ENCODE measurements around the gene ELAVL1. TPM values are rescaled to one million over a fixed set of nuclear protein-coding genes. Genes with fewer than 3 reads are reported as not detected.
"Not testable (repeated sequence)": the region's sequence is repeated elsewhere in the genome, so short reads cannot be mapped to it uniquely, and the experiment has no call there.

ELAVL1 gene
- polyA plus RNA-seq, 4 donors: 66.7 to 94.5 (median 85.1) TPM

GRCh38 chr19:7943444-7944176 lies 61.8 kb downstream of the ELAVL1 start, which contains the start of gene TIMM44:
Gene TIMM44 (minus strand): TSS chr19:7943666. CDS start chr19:7943651, 15 bp downstream.
- peak; percentile 95 to 99 (median 98) for DNase-seq (ENCODE audit: low read depth in 4 of 4, low spot score in 3 of 4)

DNA sequence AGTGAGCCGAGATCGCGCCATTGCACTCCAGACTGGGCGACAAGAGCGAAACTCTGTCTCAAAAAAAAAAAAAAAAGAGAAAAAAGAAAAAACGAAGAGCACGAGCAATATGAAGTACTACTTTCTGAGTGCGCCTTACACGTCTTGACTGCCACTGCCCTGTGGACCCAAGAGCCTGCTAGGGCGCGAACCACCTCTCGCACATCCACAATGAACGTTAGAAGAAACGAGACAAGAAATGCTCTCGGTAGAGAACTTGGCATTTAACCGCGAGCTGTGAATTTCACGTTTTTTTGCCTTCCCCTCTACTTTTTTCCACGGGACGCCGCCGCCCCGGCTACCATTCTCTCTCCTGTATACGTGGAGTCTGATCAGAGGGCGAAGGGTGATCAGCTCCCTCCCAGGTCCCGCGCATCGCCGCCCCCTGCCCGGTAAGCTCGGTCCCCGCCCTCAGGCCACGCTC lies 62.4 kb downstream of the ELAVL1 start:
- no peak for DNase-seq (ENCODE audit: low read depth in 4 of 4, low spot score in 3 of 4)

GRCh38 chr19:7941895-7942596 lies 63.4 kb downstream of the ELAVL1 start:
- DNase-seq (ENCODE audit: low read depth in 4 of 4, low spot score in 3 of 4): no peak

DNA sequence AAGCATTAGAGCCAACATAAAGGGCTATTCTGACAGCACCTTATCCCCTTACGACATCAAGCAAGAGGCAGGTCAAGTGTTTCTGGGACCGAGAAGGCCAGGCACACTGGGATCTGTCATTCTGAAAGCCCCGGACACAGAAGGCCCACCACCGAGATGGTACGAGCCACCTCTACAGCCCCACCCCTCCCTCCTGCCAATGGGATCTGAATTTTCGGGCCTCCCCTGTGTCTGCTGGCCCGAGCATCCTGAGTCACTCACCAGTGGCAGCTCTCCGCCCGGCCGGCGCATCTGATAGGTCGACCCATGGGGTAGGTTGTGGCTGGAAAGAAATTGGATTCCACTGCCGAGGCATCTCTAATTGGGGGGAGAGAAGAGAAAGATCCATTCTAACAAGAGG lies 64.6 kb downstream of the ELAVL1 start:
- DNase-seq (ENCODE audit: low read depth in 4 of 4, low spot score in 3 of 4): no peak

DNA sequence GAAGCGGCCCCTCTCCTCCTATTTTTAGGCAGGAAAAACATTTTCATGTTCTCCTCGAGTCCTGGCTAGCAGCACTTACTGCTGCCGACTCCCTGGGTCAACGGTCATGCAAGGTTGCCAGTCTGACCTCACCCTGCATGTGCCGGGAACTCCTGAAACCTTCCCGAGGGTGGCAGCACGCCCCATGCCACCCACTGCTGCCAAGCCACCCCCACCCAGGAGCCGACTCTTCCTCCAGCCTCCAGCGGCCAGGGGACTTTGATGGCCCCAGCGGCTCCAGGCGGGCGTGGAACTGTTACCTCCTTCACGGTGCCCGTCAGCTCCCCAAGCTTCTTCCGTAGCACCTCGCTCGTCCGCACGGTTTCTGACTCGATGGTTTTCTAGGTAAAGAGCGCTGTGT lies 70.7 kb downstream of the ELAVL1 start:
- DNase-seq (ENCODE audit: low read depth in 4 of 4, low spot score in 3 of 4): no peak

DNA sequence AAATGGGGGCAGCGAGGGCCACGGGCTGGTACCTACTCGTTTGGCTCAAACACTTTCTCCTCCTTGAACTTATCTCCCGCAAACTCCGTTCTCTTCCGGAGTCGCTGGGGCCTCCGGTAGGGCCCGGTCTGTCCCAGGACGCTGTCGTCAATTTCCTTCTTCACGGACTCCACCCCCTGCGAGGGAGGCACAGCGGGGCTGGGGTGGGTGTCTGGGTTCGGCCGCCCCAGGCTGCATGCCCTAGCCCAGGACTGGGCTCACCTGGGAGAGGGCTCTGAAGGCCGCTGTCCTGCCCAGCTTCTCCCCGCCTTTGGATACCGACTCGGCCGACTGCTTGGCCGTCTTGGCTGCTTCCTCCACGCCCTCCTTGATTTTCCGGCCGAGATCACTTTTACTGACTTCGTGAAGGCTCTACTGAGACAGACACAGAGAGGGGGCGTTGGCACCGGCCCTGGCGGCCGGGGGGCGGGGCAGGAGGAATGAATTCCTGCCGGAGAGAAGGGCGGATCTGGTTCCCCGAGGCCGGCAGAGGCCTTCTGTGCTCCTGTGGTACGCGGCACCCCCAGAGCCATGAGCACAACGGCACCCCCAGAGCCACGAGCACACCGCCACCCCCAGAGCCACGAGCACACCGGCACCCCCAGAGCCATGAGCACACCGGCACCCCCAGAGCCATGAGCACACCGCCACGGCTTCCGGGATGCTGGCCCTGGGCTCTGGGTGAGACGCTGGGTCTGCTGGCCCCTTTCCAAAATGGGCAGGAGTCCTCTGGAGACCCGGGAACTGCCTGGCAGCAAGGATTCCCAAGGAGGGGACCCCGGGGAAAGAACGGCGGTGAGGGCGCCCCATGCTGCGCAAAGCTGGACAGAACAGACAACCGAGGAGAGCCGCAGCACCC lies 71.4 kb downstream of the ELAVL1 start:
- no peak for DNase-seq (ENCODE audit: low read depth in 4 of 4, low spot score in 3 of 4)

- DNase-seq (ENCODE audit: low read depth in 4 of 4, low spot score in 3 of 4): no peak
These were observed 72.0 kb downstream of the ELAVL1 start for GRCh38 chr19:7933411-7933810.

- no peak for DNase-seq (ENCODE audit: low read depth in 4 of 4, low spot score in 3 of 4)
These were observed 72.5 kb downstream of the ELAVL1 start for GRCh38 chr19:7932930-7933300.

DNA sequence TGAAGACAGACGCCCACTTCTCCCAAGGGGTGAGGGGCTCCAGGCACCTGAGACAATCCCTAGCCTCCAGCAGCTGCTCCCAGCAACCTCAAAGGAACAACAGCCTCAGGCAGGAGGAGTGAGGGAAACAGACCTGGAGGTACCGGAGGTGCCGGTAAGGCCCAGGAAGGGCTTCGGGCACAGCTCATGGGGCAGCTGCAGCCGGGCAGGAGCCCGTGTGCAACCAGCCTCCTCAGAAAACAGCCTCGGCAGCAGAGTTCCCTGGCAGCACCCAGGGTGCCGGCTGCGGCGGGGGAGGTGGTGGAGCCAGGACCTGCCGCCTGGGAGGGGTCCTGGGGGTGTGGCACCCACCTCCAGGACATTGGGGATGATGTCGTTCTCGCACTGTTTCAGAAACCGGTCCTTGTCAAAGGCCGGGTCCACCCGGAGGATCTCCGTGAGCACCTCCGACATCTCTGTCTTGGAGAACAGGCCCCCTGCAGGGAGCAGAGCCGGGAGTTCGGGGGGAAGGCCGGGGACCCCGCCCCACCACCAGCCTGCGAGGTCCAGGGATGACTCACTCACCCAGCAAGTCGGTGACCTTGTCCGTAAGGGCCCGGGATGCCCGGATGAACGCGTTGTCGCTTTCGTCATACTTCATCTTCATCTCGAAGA lies 73.0 kb downstream of the ELAVL1 start:
- no peak for DNase-seq (ENCODE audit: low read depth in 4 of 4, low spot score in 3 of 4)

DNA sequence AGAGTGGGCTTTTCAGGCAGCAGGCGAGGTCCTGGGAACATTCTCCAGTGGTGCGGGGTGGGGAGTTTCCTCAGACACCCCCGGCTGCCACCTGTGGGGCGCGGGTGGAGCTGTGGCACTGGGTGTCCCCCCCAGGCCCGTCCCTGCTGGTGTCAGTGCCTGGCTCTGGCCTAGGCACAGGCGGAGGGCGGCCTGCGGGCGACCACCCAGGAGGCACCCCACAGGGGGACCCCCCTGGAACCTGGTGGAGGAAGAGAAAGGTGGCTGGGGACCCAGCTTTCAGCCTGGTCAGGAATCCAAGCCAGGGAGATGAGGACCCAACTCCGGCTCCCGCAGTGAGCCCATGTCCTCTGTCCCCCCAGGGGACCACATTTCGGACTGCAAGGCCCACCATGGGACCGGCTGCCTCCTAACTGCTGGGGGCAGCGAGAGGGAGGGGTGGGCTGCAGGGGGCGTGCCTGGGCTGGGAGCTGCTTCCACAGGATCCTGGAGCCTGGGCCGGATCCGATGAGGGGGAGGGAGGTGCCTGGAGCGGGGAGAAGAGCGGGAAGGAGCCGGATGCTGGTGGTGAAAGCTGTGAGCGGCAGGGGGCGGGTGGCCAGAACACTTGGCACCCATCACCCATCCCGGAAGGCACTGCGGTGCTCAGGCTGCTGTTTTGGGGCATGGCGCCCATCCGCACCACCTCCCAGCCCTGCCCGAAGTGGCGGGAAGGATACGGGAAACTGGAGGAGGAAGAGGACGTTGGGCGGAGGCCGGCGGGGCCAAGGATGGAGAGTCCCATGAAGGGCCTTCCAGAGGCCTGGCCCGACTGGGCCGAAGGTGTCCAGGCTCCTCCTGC lies 74.0 kb downstream of the ELAVL1 start:
- DNase-seq (ENCODE audit: low read depth in 4 of 4, low spot score in 3 of 4): no peak

DNA sequence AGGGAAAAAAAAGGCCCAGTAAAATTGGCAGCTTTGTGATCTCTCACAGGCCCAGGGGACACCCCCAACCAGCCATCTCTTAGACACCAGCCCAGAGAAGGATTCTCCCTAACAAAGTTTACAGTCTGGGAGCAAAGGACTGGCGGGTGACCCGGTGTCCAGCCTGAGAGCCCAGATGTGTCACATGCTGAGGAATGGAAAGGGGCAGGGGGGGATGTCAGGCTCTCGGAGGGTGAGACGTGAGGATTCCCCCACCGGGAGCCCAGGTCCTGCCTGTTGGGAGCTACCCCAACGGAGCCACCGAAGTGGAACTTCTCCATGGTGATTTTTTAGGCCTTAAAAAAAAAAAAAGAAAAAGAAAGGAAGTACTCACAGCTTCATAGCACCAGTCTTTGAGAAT lies 74.7 kb downstream of the ELAVL1 start:
- no peak for DNase-seq (ENCODE audit: low read depth in 4 of 4, low spot score in 3 of 4)

GRCh38 chr19:7930030-7930429 lies 75.4 kb downstream of the ELAVL1 start:
- DNase-seq (ENCODE audit: low read depth in 4 of 4, low spot score in 3 of 4): not testable (repeated sequence)

DNA sequence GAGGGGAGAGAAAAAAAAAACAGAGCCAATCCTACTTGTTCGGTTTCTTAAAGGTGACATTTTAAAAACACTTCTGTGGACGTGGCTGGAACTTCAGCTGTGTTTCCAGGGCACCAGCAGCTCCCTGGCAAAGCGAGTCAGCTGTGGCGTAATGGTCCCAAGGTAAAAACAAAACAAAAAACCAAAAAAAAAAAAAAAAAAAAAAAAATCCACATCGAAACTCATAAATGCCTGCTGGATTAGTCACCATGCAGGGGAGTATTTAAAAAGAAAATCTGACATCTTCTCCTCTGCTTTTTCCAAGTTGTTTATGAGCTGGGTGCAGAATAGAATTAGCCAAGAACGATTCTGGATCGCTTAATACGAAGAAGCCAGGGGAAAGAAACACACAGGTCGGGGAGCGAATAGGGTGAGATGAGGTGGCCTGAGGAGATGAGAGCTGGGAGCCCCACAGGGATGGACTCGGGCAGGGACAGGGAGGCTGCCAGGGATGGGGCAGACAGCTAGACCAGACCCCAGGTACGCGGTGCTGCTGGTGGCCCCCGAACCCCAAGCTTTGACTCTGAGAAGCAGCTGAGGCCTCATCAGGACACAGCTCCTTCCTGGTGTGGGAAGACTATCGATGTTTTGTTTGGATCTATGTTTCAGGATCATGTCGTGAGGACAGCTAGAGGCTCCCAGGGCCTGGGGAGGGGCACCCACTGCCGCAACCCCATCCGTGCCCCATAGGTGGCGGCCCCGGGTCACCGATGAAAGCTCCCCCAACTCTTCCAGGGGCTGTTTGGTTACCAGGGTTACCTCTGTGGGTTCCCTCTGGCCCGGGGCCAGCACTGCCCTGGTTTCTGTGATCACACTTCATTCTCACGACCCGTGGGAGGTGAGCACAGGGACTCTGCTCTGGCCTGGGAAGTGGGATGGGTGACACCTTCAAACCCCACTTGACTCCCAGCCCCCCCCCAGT lies 76.4 kb downstream of the ELAVL1 start:
- no peak for DNase-seq (ENCODE audit: low read depth in 4 of 4, low spot score in 3 of 4)

GRCh38 chr19:7928334-7928706 lies 77.1 kb downstream of the ELAVL1 start:
- no peak for DNase-seq (ENCODE audit: low read depth in 4 of 4, low spot score in 3 of 4)

GRCh38 chr19:7927605-7928333 lies 77.7 kb downstream of the ELAVL1 start:
- DNase-seq (ENCODE audit: low read depth in 4 of 4, low spot score in 3 of 4): no peak

DNA sequence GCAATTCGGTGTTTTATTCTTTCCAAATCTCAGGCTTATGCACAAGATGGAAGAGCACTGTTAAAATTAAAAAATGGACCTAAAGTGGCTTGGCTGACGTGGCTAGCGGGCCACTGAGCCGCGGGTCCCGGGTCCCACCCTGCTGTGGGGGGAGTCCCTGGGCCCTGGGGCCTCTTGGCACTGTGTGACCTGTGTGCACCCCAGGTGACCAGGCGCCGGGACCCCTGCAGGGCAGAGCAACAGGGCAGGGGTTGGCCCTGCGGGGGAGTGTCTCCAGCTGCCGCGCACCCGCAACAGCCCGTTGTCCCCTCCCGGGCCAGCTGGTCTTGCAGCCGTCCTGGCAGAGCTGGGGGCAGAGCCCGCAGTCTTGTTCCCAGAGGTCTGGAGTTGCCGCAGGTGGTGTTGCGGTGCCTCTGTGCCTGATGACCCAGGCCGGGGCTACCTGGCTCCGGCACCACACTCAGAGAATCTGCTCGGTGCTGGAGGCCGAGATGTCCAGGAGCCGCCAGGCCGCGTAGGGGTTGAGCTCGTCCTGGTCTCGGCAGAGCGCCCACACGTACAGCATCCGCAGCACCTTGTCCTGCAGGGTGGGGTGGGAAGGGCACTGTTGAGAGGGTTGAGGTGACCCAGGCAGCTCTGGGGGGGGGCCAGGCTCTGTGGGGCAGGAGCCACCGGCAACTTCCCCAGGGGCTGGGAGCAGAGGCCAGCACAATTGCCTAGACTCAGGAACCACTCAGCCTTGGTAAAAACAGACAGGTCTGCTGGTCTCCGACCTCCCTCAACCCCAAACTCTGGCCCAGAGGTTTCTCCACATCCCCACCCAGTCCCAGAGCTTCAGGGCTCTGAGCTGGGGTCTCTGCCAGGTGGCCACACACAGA lies 78.5 kb downstream of the ELAVL1 start:
- no peak for DNase-seq (ENCODE audit: low read depth in 4 of 4, low spot score in 3 of 4)

Measured in left renal pelvis (tissue), 4 donors.